Effector memory CD8-positive, alpha-beta T cell (primary cell): ENCODE results near the gene MUC22.
"Not testable (repeated sequence)": the region's sequence is repeated elsewhere in the genome, so short reads cannot be mapped to it uniquely, and the experiment has no call there.

Experiments used
- ATAC-seq: fragments of 150-1000 bp; cut with Tn5 transposase; replicated peaks from 2 replicates; pipeline ENCODE4 v1.10.0; 2021; ENCODE audit warnings: mild to moderate bottlenecking, moderate library complexity
- DNase-seq, 3 experiments: peaks; one replicate each; pipeline ENCODE4 v3.0.0; 2021
- H3K27ac Mint-ChIP-seq, 2 donors: one replicate each; pipeline ENCODE4 v1.8.0; 2022; ENCODE audit warnings: mild to moderate bottlenecking in 2 of 2, mixed read lengths in 2 of 2, moderate library complexity in 2 of 2
- H3K27me3 Mint-ChIP-seq, 2 donors: one replicate each; pipeline ENCODE4 v1.8.0; 2022; ENCODE audit warnings: mixed read lengths in 2 of 2
- H3K36me3 Mint-ChIP-seq: one replicate; pipeline ENCODE4 v1.8.0; 2022; ENCODE audit warnings: mild to moderate bottlenecking, moderate library complexity, mixed read lengths; ENCODE audit not compliant: insufficient read depth
- H3K4me1 Mint-ChIP-seq, 2 donors: one replicate each; pipeline ENCODE4 v1.8.0; 2022; ENCODE audit warnings: low read depth in 2 of 2, mixed read lengths in 2 of 2
- H3K4me3 Mint-ChIP-seq, 2 donors: one replicate each; pipeline ENCODE4 v1.8.0; 2022; ENCODE audit warnings: mild to moderate bottlenecking in 2 of 2, mixed read lengths in 2 of 2, moderate library complexity in 2 of 2
- H3K9me3 Mint-ChIP-seq, 2 donors: one replicate each; pipeline ENCODE4 v1.8.0; 2022; ENCODE audit warnings: mixed read lengths in 2 of 2

Gene MUC22

GRCh38 chr6:31004794-31005193 lies 5.5 kb upstream of the MUC22 start:
- ATAC-seq (no peak), DNase-seq (no peak)
- no peaks in the 10 kb centered on the region for H3K9me3 Mint-ChIP-seq
- peaks cover 54 to 56% of the 10 kb centered on the region in 2 donors for H3K27me3 Mint-ChIP-seq
- no peaks in the 10 kb centered on the region for H3K36me3 Mint-ChIP-seq
- H3K4me1 Mint-ChIP-seq: no peaks in the 10 kb centered on the region
- H3K27ac Mint-ChIP-seq: no peak overlapping the region
- no peak overlapping the region for H3K4me3 Mint-ChIP-seq

- Mint-ChIP-seq H3K9me3 (no peaks in the 10 kb centered on the region), H3K27me3 (peaks cover 57 to 61% of the 10 kb centered on the region in 2 donors), H3K27ac (no peak overlapping the region), H3K4me1 (no peaks in the 10 kb centered on the region), H3K4me3 (no peak overlapping the region), H3K36me3 (no peaks in the 10 kb centered on the region)
- DNase-seq (no peak), ATAC-seq (no peak)
Observed at GRCh38 chr6:31005249-31006020, 4.8 kb upstream of the MUC22 start.

GRCh38 chr6:31007694-31008093 lies 2.6 kb upstream of the MUC22 start:
- ATAC-seq: no peak
- no peaks in the 10 kb centered on the region for H3K4me1 Mint-ChIP-seq

GRCh38 chr6:31008165-31008564 lies 2.1 kb upstream of the MUC22 start:
- H3K4me3 Mint-ChIP-seq: no peak overlapping the region
- DNase-seq: no peak
- H3K36me3 Mint-ChIP-seq: no peaks in the 10 kb centered on the region

More at GRCh38 chr6:31007694-31008093, 2.6 kb upstream of the MUC22 start:
- Mint-ChIP-seq H3K4me3 (no peak overlapping the region), H3K27me3 (peaks cover 68 to 72% of the 10 kb centered on the region in 2 donors), H3K36me3 (no peaks in the 10 kb centered on the region), H3K27ac (no peak overlapping the region), H3K9me3 (no peaks in the 10 kb centered on the region)
- no peak for DNase-seq

GRCh38 chr6:31009731-31010130 lies 543 bp upstream of the MUC22 start:
- DNase-seq: no peak
- Mint-ChIP-seq H3K4me3 (no peak overlapping the region), H3K9me3 (no peaks in the 10 kb centered on the region), H3K36me3 (no peaks in the 10 kb centered on the region), H3K27me3 (peaks cover 86 to 88% of the 10 kb centered on the region in 2 donors), H3K4me1 (no peaks in the 10 kb centered on the region), H3K27ac (no peak overlapping the region)
- no peak for ATAC-seq

More at GRCh38 chr6:31008165-31008564, 2.1 kb upstream of the MUC22 start:
- Mint-ChIP-seq H3K27me3 (peaks cover 72 to 73% of the 10 kb centered on the region in 2 donors), H3K27ac (no peak overlapping the region), H3K9me3 (no peaks in the 10 kb centered on the region), H3K4me1 (no peaks in the 10 kb centered on the region)
- no peak for ATAC-seq

- Mint-ChIP-seq H3K4me3 (no peak overlapping the region), H3K36me3 (no peaks in the 10 kb centered on the region), H3K9me3 (no peaks in the 10 kb centered on the region), H3K27me3 (peaks cover 74 to 82% of the 10 kb centered on the region in 2 donors), H3K4me1 (no peaks in the 10 kb centered on the region), H3K27ac (no peak overlapping the region)
- ATAC-seq (no peak), DNase-seq (no peak)
Observed at GRCh38 chr6:31011153-31011552, 879 bp downstream of the MUC22 start.

GRCh38 chr6:31016659-31017299 lies 6.5 kb downstream of the MUC22 start:
- Mint-ChIP-seq H3K4me3 (no peak overlapping the region), H3K27me3 (peaks cover 58 to 63% of the 10 kb centered on the region in 2 donors), H3K27ac (no peak overlapping the region), H3K9me3 (no peaks in the 10 kb centered on the region), H3K36me3 (no peaks in the 10 kb centered on the region), H3K4me1 (no peaks in the 10 kb centered on the region)
- no peak for DNase-seq
- ATAC-seq: no peak

GRCh38 chr6:31017436-31017835 lies 7.2 kb downstream of the MUC22 start:
- H3K27me3 Mint-ChIP-seq: peaks cover 56 to 63% of the 10 kb centered on the region in 2 donors
- not testable (repeated sequence) for H3K36me3 Mint-ChIP-seq, ATAC-seq, DNase-seq, H3K27ac Mint-ChIP-seq, H3K4me3 Mint-ChIP-seq, H3K4me1 Mint-ChIP-seq, H3K9me3 Mint-ChIP-seq

- Mint-ChIP-seq H3K36me3 (no peaks in the 10 kb centered on the region), H3K9me3 (no peaks in the 10 kb centered on the region), H3K27me3 (peaks cover 49 to 50% of the 10 kb centered on the region in 2 donors), H3K4me1 (no peaks in the 10 kb centered on the region), H3K4me3 (no peak overlapping the region), H3K27ac (no peak overlapping the region)
- DNase-seq: no peak
- no peak for ATAC-seq
Observed at GRCh38 chr6:31020057-31020456, 9.8 kb downstream of the MUC22 start.

- H3K27me3 Mint-ChIP-seq: peaks cover 49 to 54% of the 10 kb centered on the region in 2 donors
- not testable (repeated sequence) for H3K4me3 Mint-ChIP-seq, H3K4me1 Mint-ChIP-seq, H3K27ac Mint-ChIP-seq, ATAC-seq, H3K36me3 Mint-ChIP-seq, DNase-seq, H3K9me3 Mint-ChIP-seq
Observed at GRCh38 chr6:31020631-31021255, 10.5 kb downstream of the MUC22 start.

- ATAC-seq, H3K36me3 Mint-ChIP-seq: not testable (repeated sequence)
Observed at GRCh38 chr6:31021705-31022531, 11.6 kb downstream of the MUC22 start.

GRCh38 chr6:31025595-31025994 lies 15.3 kb downstream of the MUC22 start:
- Mint-ChIP-seq H3K36me3 (no peaks in the 10 kb centered on the region), H3K4me3 (no peak overlapping the region), H3K9me3 (no peaks in the 10 kb centered on the region), H3K4me1 (peaks cover 0 to 3% of the 10 kb centered on the region in 2 donors), H3K27me3 (peaks cover 47 to 69% of the 10 kb centered on the region in 2 donors), H3K27ac (no peak overlapping the region)
- DNase-seq (no peak), ATAC-seq (no peak)

More at GRCh38 chr6:31021705-31022531, 11.6 kb downstream of the MUC22 start:
- DNase-seq, H3K4me1 Mint-ChIP-seq, H3K27ac Mint-ChIP-seq, H3K9me3 Mint-ChIP-seq, H3K4me3 Mint-ChIP-seq: not testable (repeated sequence)
- H3K27me3 Mint-ChIP-seq: peaks cover 60 to 66% of the 10 kb centered on the region in 2 donors

GRCh38 chr6:31031095-31031494 lies 20.8 kb downstream of the MUC22 start:
- Mint-ChIP-seq H3K4me3 (no peak overlapping the region), H3K9me3 (no peaks in the 10 kb centered on the region), H3K27ac (no peak overlapping the region), H3K4me1 (peaks cover 0 to 3% of the 10 kb centered on the region in 2 donors), H3K27me3 (peaks cover 63 to 83% of the 10 kb centered on the region in 2 donors), H3K36me3 (no peaks in the 10 kb centered on the region)
- DNase-seq (no peak), ATAC-seq (no peak)
